Osteocyte (in vitro differentiated cells): ENCODE data around the gene CADM2. TPM values are rescaled to one million over a fixed set of nuclear protein-coding genes. Genes with fewer than 3 reads are reported as not detected.

Source experiments
- DNase-seq: peaks from one replicate; pipeline ENCODE4 v3.0.0; 2021; ENCODE audit warnings: mixed read lengths; ENCODE audit not compliant: unreplicated experiment; ENCODE audit errors: extremely low spot score
- H3K27ac Mint-ChIP-seq: one replicate; pipeline ENCODE4 v1.8.0; 2021; ENCODE audit warnings: mild to moderate bottlenecking, mixed read lengths; ENCODE audit not compliant: unreplicated experiment
- H3K27me3 Mint-ChIP-seq: one replicate; pipeline ENCODE4 v1.8.0; 2021; ENCODE audit warnings: mixed read lengths; ENCODE audit not compliant: unreplicated experiment
- H3K36me3 Mint-ChIP-seq: one replicate; pipeline ENCODE4 v1.8.0; 2021; ENCODE audit warnings: mixed read lengths; ENCODE audit not compliant: unreplicated experiment
- H3K4me1 Mint-ChIP-seq: one replicate; pipeline ENCODE4 v1.8.0; 2021; ENCODE audit warnings: mixed read lengths; ENCODE audit not compliant: unreplicated experiment
- H3K4me3 Mint-ChIP-seq: one replicate; pipeline ENCODE4 v1.8.0; 2021; ENCODE audit warnings: mild to moderate bottlenecking, moderate library complexity, mixed read lengths; ENCODE audit not compliant: unreplicated experiment
- H3K9me3 Mint-ChIP-seq: one replicate; pipeline ENCODE4 v1.8.0; 2021; ENCODE audit warnings: mixed read lengths; ENCODE audit not compliant: unreplicated experiment
- total RNA-seq: library from RNA; stranded (reverse); gene quantifications from 2 replicates; pipeline ENCODE4 v1.2.1, GENCODE V29; 2021
- TF ChIP-seq, protein P1 (sequence below): fragments of 200-600 bp; sonication (generic); IDR thresholded peaks from 2 replicates; pipeline ENCODE4 v1.5.0; 2021; ENCODE audit warnings: antibody characterized with exemption, mild to moderate bottlenecking, moderate library complexity

The CADM2 gene
- total RNA-seq, 1 donor from 2014 or later = 1.5 TPM

DNA sequence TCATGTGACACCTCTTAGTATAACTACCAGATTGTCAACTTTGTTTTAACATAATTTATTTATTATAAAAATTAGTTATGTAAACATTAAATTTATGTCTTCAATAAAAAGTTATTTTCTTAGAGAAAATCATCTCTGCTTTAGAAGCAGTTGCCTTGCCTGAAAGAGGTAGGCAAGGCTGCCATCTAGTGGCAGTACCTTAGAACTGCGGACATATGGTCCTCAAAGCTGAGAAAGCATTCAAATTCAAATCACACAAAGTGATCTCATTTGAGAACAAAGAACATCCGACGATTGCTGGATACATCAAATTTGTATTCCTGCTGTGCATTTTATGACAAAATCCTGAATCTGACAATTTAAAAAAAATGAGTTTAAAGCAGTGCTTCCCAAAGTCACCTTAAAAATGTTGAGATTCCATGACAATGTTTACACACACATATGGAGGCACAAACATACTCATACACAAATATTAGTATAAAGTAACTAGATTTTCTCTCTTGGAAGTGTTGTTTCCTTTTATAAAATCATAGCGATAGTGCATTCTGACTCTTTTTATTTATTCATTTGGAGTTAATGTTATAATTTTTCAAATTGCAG is 617.4 kb downstream of the CADM2 start:
- DNase-seq = no peak
- Mint-ChIP-seq H3K4me1 (peaks cover 17% of the 10 kb centered on the region), H3K27ac (no peak overlapping the region)

DNA sequence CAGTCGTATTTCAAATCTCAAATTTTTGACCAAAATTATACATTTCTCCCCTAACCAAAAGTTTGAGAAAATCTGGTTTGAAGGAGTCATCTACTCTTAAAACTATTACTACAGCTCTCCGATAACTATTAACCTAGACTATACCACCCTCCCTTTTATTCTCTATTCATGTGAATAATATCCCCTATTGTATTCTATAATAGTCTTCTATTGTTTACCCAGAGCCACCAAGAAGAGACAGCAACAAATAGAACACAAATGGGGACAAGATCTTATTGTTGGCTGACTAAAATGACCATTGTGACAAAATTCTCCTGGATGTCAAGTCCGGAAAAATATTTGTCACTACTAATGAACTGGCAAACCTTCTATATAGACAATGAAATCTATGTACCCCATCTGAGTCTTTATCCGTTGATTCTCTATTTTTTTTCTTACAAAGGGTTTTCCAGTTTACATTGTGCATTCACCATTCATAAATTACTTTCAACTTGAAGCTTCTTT is 618.0 kb downstream of the CADM2 start:
- H3K27ac Mint-ChIP-seq = no peak overlapping the region
- TF ChIP-seq, protein P1, sequence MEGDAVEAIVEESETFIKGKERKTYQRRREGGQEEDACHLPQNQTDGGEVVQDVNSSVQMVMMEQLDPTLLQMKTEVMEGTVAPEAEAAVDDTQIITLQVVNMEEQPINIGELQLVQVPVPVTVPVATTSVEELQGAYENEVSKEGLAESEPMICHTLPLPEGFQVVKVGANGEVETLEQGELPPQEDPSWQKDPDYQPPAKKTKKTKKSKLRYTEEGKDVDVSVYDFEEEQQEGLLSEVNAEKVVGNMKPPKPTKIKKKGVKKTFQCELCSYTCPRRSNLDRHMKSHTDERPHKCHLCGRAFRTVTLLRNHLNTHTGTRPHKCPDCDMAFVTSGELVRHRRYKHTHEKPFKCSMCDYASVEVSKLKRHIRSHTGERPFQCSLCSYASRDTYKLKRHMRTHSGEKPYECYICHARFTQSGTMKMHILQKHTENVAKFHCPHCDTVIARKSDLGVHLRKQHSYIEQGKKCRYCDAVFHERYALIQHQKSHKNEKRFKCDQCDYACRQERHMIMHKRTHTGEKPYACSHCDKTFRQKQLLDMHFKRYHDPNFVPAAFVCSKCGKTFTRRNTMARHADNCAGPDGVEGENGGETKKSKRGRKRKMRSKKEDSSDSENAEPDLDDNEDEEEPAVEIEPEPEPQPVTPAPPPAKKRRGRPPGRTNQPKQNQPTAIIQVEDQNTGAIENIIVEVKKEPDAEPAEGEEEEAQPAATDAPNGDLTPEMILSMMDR = no peak
- no peaks in the 10 kb centered on the region for H3K36me3 Mint-ChIP-seq
- H3K27me3 Mint-ChIP-seq = peaks cover 12% of the 10 kb centered on the region
- H3K4me1 Mint-ChIP-seq = peaks cover 17% of the 10 kb centered on the region
- peaks cover 7% of the 10 kb centered on the region for H3K9me3 Mint-ChIP-seq
- no peak for DNase-seq
- no peak overlapping the region for H3K4me3 Mint-ChIP-seq

More for the DNA sequence above, 617.4 kb downstream of the CADM2 start:
- Mint-ChIP-seq H3K9me3 (peaks cover 7% of the 10 kb centered on the region), H3K27me3 (peaks cover 11% of the 10 kb centered on the region), H3K36me3 (no peaks in the 10 kb centered on the region), H3K4me3 (no peak overlapping the region)
- TF ChIP-seq, protein P1 = peak; percentile 96

DNA sequence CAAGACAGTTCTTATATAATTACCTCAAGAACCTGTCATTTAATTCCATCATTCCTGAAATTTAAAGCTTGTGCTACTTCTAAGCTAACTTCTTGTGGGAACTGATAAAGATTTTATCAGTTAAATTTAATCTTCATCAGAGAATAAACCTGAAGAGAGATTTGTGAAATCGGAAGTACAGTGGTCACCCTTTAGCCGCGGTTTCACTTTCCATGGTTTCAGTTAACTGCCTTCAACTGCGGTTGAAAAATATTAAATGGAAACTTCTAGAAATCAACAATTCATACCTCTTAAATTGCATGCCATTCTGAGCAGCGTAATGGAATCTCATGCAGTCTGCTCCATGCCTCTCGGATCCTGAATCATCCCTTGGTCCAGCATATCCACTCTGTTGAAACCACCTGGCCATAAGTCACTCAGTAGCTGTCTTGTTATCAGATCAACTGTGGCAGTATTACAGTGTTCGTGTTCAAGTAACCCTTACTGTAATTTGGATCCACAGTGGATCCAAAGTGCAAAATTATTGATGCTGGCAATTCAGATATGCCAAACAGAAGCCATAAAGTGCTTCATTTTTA is 626.1 kb downstream of the CADM2 start:
- Mint-ChIP-seq H3K9me3 (no peaks in the 10 kb centered on the region), H3K4me1 (peaks cover 11% of the 10 kb centered on the region), H3K36me3 (no peaks in the 10 kb centered on the region), H3K27me3 (peaks cover 11% of the 10 kb centered on the region), H3K27ac (no peak overlapping the region), H3K4me3 (no peak overlapping the region)
- DNase-seq = no peak
- TF ChIP-seq, protein P1 = no peak

DNA sequence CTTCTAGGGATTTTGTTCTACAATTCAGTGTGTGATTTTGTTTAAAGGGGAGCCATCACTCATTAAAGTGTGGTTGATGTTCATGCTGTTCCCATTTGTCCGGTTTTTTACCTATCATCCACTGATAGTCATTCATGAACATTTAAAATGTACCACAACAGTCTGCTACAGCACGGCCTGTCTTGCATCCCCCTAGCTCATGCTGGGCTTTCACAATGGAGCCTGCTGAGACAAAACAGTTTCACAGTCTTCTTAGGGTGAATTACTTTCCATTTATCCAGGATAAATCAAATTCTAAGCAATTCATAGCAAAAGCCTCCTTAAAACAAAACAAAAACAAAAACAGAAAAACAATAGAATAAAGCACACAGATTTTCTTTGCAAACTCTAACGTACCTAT is 627.2 kb downstream of the CADM2 start:
- H3K4me3 Mint-ChIP-seq = no peak overlapping the region
- peaks cover 6% of the 10 kb centered on the region for H3K27me3 Mint-ChIP-seq
- no peaks in the 10 kb centered on the region for H3K36me3 Mint-ChIP-seq
- no peak overlapping the region for H3K27ac Mint-ChIP-seq
- H3K4me1 Mint-ChIP-seq = peaks cover 11% of the 10 kb centered on the region
- TF ChIP-seq, protein P1 = no peak
- H3K9me3 Mint-ChIP-seq = no peaks in the 10 kb centered on the region
- DNase-seq = no peak

DNA sequence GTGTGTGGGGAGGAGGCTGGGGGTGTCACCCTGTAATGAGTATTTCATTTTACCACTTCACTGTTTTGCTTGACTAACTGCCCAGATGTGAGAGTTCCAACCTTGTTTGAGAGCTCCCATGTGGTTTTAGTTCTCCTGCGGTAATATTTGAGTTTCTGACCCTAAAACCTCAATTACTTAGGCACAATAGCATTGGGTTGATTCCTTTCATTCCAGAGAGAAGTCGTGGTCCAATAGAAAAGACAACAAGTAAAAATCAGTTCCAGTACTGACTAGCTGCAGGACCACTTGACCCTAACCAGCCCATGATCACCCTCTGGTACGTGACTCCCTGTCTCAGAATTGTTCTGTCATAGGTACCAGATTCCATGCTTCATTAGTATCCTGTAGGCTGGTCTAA is 630.4 kb downstream of the CADM2 start:
- no peaks in the 10 kb centered on the region for H3K27me3 Mint-ChIP-seq
- no peaks in the 10 kb centered on the region for H3K9me3 Mint-ChIP-seq
- H3K4me3 Mint-ChIP-seq = no peak overlapping the region
- H3K4me1 Mint-ChIP-seq = peaks cover 11% of the 10 kb centered on the region
- TF ChIP-seq, protein P1 = no peak
- H3K27ac Mint-ChIP-seq = no peak overlapping the region
- no peak for DNase-seq
- H3K36me3 Mint-ChIP-seq = no peaks in the 10 kb centered on the region
